ENCODE measurements around the gene VMP1. TPM values are rescaled to one million over a fixed set of nuclear protein-coding genes. Genes with fewer than 3 reads are reported as not detected.
"Not testable (repeated sequence)": the region's sequence is repeated elsewhere in the genome, so short reads cannot be mapped to it uniquely, and the experiment has no call there.

Gene VMP1
- total RNA-seq, 1 experiment from 2014 or later: 277 TPM

DNA sequence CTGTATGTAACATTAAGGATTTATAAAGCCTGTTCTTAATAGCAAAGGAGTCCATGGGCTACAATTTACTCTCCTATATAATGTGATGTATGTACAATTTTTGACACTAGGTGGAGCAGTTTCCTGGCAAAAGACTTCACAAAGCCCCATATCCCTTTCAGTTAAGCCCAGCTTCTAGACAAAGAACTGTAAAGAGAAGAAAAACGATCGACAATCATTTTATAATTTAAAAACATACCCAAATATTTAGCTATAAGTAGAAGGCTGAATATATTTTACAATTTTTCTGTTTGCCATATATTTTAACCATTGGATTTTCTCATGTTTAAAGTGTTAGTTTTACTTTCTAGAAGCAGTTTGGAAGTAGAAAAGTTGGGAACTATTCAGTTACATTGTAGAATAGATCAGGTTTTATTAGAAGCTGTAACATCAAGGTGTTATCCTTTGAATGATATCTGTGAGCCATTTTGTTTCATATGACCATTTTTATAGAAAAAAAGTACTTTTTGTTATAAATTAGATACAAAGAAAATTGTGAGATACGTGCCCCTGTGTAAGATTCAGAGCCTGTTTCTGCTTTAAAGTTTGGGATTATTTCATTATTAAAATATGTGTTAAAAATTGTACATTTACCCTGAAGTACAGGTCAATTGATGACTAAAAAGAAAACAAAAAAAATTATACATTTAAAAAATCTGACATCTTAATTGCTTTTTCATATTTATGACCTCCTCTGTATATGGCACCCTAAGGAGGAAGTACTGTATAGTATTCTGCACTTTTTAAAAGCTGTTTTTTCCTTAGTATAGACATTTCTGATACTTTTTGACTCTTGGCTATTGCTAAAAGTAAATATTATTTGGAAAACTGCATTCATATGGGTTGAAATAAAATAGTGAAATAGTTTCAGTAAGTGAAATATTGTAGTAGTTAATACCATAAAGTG, 46.3 kb downstream of the VMP1 start:
- intact Hi-C loops (cut with micrococcal nuclease): loop anchor here (1.0 kb wide), 5 partner anchors 33 to 106 kb away; no protein-coding TSS in a partner anchor

DNA sequence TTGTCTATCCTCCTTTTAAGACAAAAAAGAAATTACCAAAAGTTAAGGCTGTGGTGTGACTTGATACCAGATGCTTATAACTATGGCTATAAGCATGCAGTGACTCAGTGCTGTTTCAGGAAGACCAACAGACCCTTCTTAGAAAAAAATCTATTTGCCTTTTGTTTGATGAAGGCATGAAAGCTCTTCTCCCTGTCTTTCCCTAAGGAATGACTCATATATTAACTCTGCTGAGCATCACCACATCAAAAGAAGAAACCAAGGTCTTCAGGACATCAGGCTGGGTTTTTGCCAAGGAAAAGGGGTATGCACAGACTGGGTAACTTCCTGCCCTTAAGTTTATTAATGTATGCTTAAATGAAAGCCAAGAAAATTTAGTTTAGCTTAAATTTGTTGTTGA, 47.1 kb downstream of the VMP1 start:
- Histone ChIP-seq H3K4me1 (ENCODE audit: insufficient read depth, low read length) (peaks cover 43% of the 10 kb centered on the region), H3K9me3 (ENCODE audit: low read length) (no peaks in the 10 kb centered on the region), H3K27ac (ENCODE audit: low read length) (peak overlapping the region; percentile 95), H2AFZ (ENCODE audit: low read length) (no peak overlapping the region), H3K9ac (ENCODE audit: low read length) (peak overlapping the region; percentile 82), H3K79me2 (ENCODE audit: low read length) (peaks cover 45% of the 10 kb centered on the region), H3K9me2 (replicated peaks; ENCODE audit: low read length) (no peaks in the 10 kb centered on the region), H3K4me2 (ENCODE audit: low read length) (peak overlapping the region; percentile 79), H3K27me3 (ENCODE audit: low read length) (no peaks in the 10 kb centered on the region), H3K36me3 (ENCODE audit: low read depth, low read length) (peaks cover 7% of the 10 kb centered on the region), H3F3A (ENCODE audit: low read length, unreplicated experiment) (peaks cover 16% of the 10 kb centered on the region), H3K4me3 (ENCODE audit: low read length) (peak overlapping the region; percentile 48), H4K20me1 (ENCODE audit: low read length) (no peaks in the 10 kb centered on the region)
- ATAC-seq: peak; percentile 76
- peak; percentile 99 for DNase-seq
- ChIA-PET POLR2A (ENCODE audit: unreplicated experiment) (interaction anchor here (0.6 to 2.8 kb wide), 9 partner anchors 26 to 105 kb away, joined by 3 to 110 read pairs (median 12); no protein-coding TSS in a partner anchor), CTCF (interaction anchor here (0.6 to 4.5 kb wide), 8 partner anchors 28 to 104 kb away, joined by 3 to 61 read pairs (median 4); no protein-coding TSS in a partner anchor)
- intact Hi-C loops (cut with micrococcal nuclease): loop anchor here (1.0 kb wide), 2 partner anchors 32 to 75 kb away; no protein-coding TSS in a partner anchor
- no peak for TF ChIP-seq EZH2phosphoT487 (IDR thresholded peaks at IDR 0.05; ENCODE audit: borderline replicate concordance, low read length)
- TF ChIP-seq, protein P1, sequence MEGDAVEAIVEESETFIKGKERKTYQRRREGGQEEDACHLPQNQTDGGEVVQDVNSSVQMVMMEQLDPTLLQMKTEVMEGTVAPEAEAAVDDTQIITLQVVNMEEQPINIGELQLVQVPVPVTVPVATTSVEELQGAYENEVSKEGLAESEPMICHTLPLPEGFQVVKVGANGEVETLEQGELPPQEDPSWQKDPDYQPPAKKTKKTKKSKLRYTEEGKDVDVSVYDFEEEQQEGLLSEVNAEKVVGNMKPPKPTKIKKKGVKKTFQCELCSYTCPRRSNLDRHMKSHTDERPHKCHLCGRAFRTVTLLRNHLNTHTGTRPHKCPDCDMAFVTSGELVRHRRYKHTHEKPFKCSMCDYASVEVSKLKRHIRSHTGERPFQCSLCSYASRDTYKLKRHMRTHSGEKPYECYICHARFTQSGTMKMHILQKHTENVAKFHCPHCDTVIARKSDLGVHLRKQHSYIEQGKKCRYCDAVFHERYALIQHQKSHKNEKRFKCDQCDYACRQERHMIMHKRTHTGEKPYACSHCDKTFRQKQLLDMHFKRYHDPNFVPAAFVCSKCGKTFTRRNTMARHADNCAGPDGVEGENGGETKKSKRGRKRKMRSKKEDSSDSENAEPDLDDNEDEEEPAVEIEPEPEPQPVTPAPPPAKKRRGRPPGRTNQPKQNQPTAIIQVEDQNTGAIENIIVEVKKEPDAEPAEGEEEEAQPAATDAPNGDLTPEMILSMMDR (conservative IDR thresholded peaks at IDR 0.05; ENCODE audit: low read depth, low read length): no peak
- TF ChIP-seq EZH2 (IDR thresholded peaks at IDR 0.05; ENCODE audit: low read length, unreplicated experiment): no peak
- BruUV-seq (replicated peaks): no TSS peak

More for the DNA sequence above, 46.3 kb downstream of the VMP1 start:
- H3K9me2 ChIP-seq (replicated peaks; ENCODE audit: low read length): no peaks in the 10 kb centered on the region
- H3K4me3 ChIP-seq (ENCODE audit: low read length): peak overlapping the region; percentile 48
- peaks cover 43% of the 10 kb centered on the region for H3K4me1 ChIP-seq (ENCODE audit: insufficient read depth, low read length)
- DNase-seq: peak; percentile 97
- peak overlapping the region; percentile 79 for H3K4me2 ChIP-seq (ENCODE audit: low read length)
- peaks cover 7% of the 10 kb centered on the region for H3K36me3 ChIP-seq (ENCODE audit: low read depth, low read length)
- peak; percentile 65 for ATAC-seq
- BruUV-seq (replicated peaks): TSS peak; percentile 97
- TF ChIP-seq, protein P1 (conservative IDR thresholded peaks at IDR 0.05; ENCODE audit: low read depth, low read length): peak; percentile 94
- no peak for TF ChIP-seq EZH2 (IDR thresholded peaks at IDR 0.05; ENCODE audit: low read length, unreplicated experiment)
- H3K79me2 ChIP-seq (ENCODE audit: low read length): peaks cover 41% of the 10 kb centered on the region
- no peaks in the 10 kb centered on the region for H3K9me3 ChIP-seq (ENCODE audit: low read length)
- no peaks in the 10 kb centered on the region for H4K20me1 ChIP-seq (ENCODE audit: low read length)
- peak overlapping the region; percentile 82 for H3K9ac ChIP-seq (ENCODE audit: low read length)
- H3F3A ChIP-seq (ENCODE audit: low read length, unreplicated experiment): peaks cover 16% of the 10 kb centered on the region
- peak overlapping the region; percentile 95 for H3K27ac ChIP-seq (ENCODE audit: low read length)
- no peaks in the 10 kb centered on the region for H3K27me3 ChIP-seq (ENCODE audit: low read length)
- ChIA-PET CTCF (interaction anchor here (0.7 to 4.5 kb wide), 9 partner anchors 11 to 115 kb away, joined by 3 to 61 read pairs (median 4); no protein-coding TSS in a partner anchor), POLR2A (ENCODE audit: unreplicated experiment) (interaction anchor here (0.6 to 2.8 kb wide), 11 partner anchors 26 to 100 kb away, joined by 3 to 110 read pairs (median 8); no protein-coding TSS in a partner anchor)
- H2AFZ ChIP-seq (ENCODE audit: low read length): no peak overlapping the region

DNA sequence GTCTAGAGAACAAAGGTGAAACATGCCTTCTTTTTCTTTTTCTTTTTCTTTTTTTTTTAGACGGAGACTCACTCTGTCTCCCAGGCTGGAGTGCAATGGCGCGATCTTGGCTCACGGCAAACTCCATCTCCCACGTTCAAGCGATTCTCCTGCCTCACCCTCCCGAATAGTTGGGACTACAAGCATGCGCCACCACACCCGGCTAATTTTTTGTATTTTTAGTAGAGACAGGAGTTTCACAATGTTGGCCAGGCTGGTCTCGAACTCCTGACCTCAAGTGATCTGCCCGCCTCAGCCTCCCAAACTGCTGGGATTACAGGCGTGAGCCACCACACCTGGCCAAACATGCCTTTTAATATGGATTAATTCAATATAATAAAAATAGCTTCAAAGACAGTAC, 47.6 kb downstream of the VMP1 start:
- Histone ChIP-seq H3K4me2 (ENCODE audit: low read length) (peak overlapping the region; percentile 61), H3K27ac (ENCODE audit: low read length) (peak overlapping the region; percentile 95), H3F3A (ENCODE audit: low read length, unreplicated experiment) (peaks cover 16% of the 10 kb centered on the region), H3K9ac (ENCODE audit: low read length) (peak overlapping the region; percentile 49), H3K4me3 (ENCODE audit: low read length) (peak overlapping the region; percentile 27; the same call in 1 of the 2 replicates), H3K4me1 (ENCODE audit: insufficient read depth, low read length) (peaks cover 43% of the 10 kb centered on the region), H3K79me2 (ENCODE audit: low read length) (peaks cover 46% of the 10 kb centered on the region)
- H3K9me3 ChIP-seq (ENCODE audit: low read length); H2AFZ ChIP-seq (ENCODE audit: low read length); intact Hi-C loops (cut with micrococcal nuclease); H3K27me3 ChIP-seq (ENCODE audit: low read length); DNase-seq; BruUV-seq (replicated peaks); ATAC-seq; H3K36me3 ChIP-seq (ENCODE audit: low read depth, low read length); H3K9me2 ChIP-seq (replicated peaks; ENCODE audit: low read length); H4K20me1 ChIP-seq (ENCODE audit: low read length): not testable (repeated sequence)
- ChIA-PET CTCF (interaction anchor here (0.6 to 4.5 kb wide), 6 partner anchors 32 to 104 kb away, joined by 3 to 61 read pairs (median 4); no protein-coding TSS in a partner anchor), POLR2A (ENCODE audit: unreplicated experiment) (interaction anchor here (0.6 to 2.8 kb wide), 6 partner anchors 25 to 104 kb away, joined by 4 to 110 read pairs (median 14); no protein-coding TSS in a partner anchor)
